ENCODE data around the gene KRT76. TPM values are rescaled to one million over a fixed set of nuclear protein-coding genes. Genes with fewer than 3 reads are reported as not detected.

Gene KRT76
- total and polyA plus RNA-seq, 5 experiments from 2014 or later = not detected

- no peaks in the 10 kb centered on the region for H3K9me3 Mint-ChIP-seq
- ATAC-seq (no peak), DNase-seq (no peak)
- POLR2A ChIA-PET = no interaction called here
- H3K27me3 Mint-ChIP-seq = peaks cover 0 to 10% (median 2%) of the 10 kb centered on the region in 5 donors
- no peak overlapping the region for H3K4me3 Mint-ChIP-seq
- no peaks in the 10 kb centered on the region for H3K4me1 Mint-ChIP-seq
- no peaks in the 10 kb centered on the region for H3K36me3 Mint-ChIP-seq
- no peak overlapping the region for H3K27ac Mint-ChIP-seq
Measured at GRCh38 chr12:52809166-52809565, 32.0 kb upstream of the KRT76 start.

- POLR2A ChIA-PET = no interaction called here
- no peaks in the 10 kb centered on the region for H3K36me3 Mint-ChIP-seq
- H3K27me3 Mint-ChIP-seq = peaks cover 0 to 10% (median 2%) of the 10 kb centered on the region in 5 donors
- H3K4me3 Mint-ChIP-seq = no peak overlapping the region
- DNase-seq (no peak), ATAC-seq (no peak)
- H3K4me1 Mint-ChIP-seq = no peaks in the 10 kb centered on the region
- peak overlapping the region in 1 of 10 donors; percentile 2 for H3K27ac Mint-ChIP-seq
- H3K9me3 Mint-ChIP-seq = no peaks in the 10 kb centered on the region
Measured at GRCh38 chr12:52808573-52809160, 31.5 kb upstream of the KRT76 start.

GRCh38 chr12:52807544-52808470 is 30.7 kb upstream of the KRT76 start:
- H3K36me3 Mint-ChIP-seq = no peaks in the 10 kb centered on the region
- POLR2A ChIA-PET = no interaction called here

GRCh38 chr12:52806821-52807543 is 29.8 kb upstream of the KRT76 start:
- POLR2A ChIA-PET = no interaction called here
- ATAC-seq = no peak
- H3K4me1 Mint-ChIP-seq = peaks cover 0 to 3% (median 0%) of the 10 kb centered on the region in 4 donors
- peaks cover 0 to 10% (median 2%) of the 10 kb centered on the region in 5 donors for H3K27me3 Mint-ChIP-seq
- no peaks in the 10 kb centered on the region for H3K9me3 Mint-ChIP-seq
- H3K4me3 Mint-ChIP-seq = no peak overlapping the region
- H3K27ac Mint-ChIP-seq = peak overlapping the region in 2 of 10 donors; percentile 41 to 70
- no peak for DNase-seq
- no peaks in the 10 kb centered on the region for H3K36me3 Mint-ChIP-seq

More at GRCh38 chr12:52807544-52808470, 30.7 kb upstream of the KRT76 start:
- Mint-ChIP-seq H3K4me1 (no peaks in the 10 kb centered on the region), H3K4me3 (no peak overlapping the region), H3K27ac (peak overlapping the region in 3 of 10 donors; percentile 53 to 83 (median 61)), H3K9me3 (no peaks in the 10 kb centered on the region), H3K27me3 (peaks cover 0 to 10% (median 2%) of the 10 kb centered on the region in 5 donors)
- DNase-seq (no peak), ATAC-seq (no peak)

- H3K27me3 Mint-ChIP-seq = peaks cover 0 to 10% (median 2%) of the 10 kb centered on the region in 5 donors
- H3K36me3 Mint-ChIP-seq = no peaks in the 10 kb centered on the region
- POLR2A ChIA-PET = no interaction called here
- no peak for ATAC-seq
- H3K4me1 Mint-ChIP-seq = peaks cover 0 to 6% (median 0%) of the 10 kb centered on the region in 4 donors
- peak overlapping the region in 3 of 10 donors; percentile 2 to 35 (median 2) for H3K27ac Mint-ChIP-seq
- no peak overlapping the region for H3K4me3 Mint-ChIP-seq
- DNase-seq = no peak
- no peaks in the 10 kb centered on the region for H3K9me3 Mint-ChIP-seq
Measured at GRCh38 chr12:52806169-52806811, 29.1 kb upstream of the KRT76 start.

GRCh38 chr12:52805739-52806138 is 28.6 kb upstream of the KRT76 start:
- POLR2A ChIA-PET = no interaction called here
- peaks cover 0 to 10% (median 2%) of the 10 kb centered on the region in 5 donors for H3K27me3 Mint-ChIP-seq
- no peak for ATAC-seq
- no peak overlapping the region for H3K4me3 Mint-ChIP-seq
- no peaks in the 10 kb centered on the region for H3K36me3 Mint-ChIP-seq
- no peaks in the 10 kb centered on the region for H3K9me3 Mint-ChIP-seq
- DNase-seq = no peak
- H3K4me1 Mint-ChIP-seq = peaks cover 0 to 6% (median 0%) of the 10 kb centered on the region in 4 donors
- peak overlapping the region in 1 of 10 donors; percentile 35 for H3K27ac Mint-ChIP-seq

- Mint-ChIP-seq H3K4me1 (peaks cover 0 to 6% (median 0%) of the 10 kb centered on the region in 4 donors), H3K27ac (peak overlapping the region in 2 of 10 donors; percentile 35 to 47), H3K27me3 (peaks cover 0 to 10% (median 2%) of the 10 kb centered on the region in 5 donors), H3K9me3 (no peaks in the 10 kb centered on the region), H3K36me3 (no peaks in the 10 kb centered on the region), H3K4me3 (no peak overlapping the region)
- POLR2A ChIA-PET = interaction anchor here (0.7 kb wide), 2 partner anchors 98 to 650 kb away, joined by 4 to 5 read pairs; no protein-coding TSS in a partner anchor
- ATAC-seq (no peak), DNase-seq (no peak)
Measured at GRCh38 chr12:52805000-52805399, 27.9 kb upstream of the KRT76 start.

GRCh38 chr12:52802442-52802841 is 25.3 kb upstream of the KRT76 start:
- Mint-ChIP-seq H3K9me3 (no peaks in the 10 kb centered on the region), H3K36me3 (no peaks in the 10 kb centered on the region), H3K27me3 (peaks cover 0 to 3% (median under 1%) of the 10 kb centered on the region in 5 donors), H3K4me1 (peaks cover 0 to 9% (median 0%) of the 10 kb centered on the region in 4 donors), H3K27ac (peak overlapping the region in 3 of 10 donors; percentile 21 to 49 (median 43)), H3K4me3 (no peak overlapping the region)
- POLR2A ChIA-PET = interaction anchor here (0.6 kb wide), 1 partner anchor 14 kb away, joined by 3 read pairs; no protein-coding TSS in a partner anchor
- DNase-seq = no peak
- ATAC-seq = no peak

GRCh38 chr12:52801773-52802172 is 24.6 kb upstream of the KRT76 start:
- no peaks in the 10 kb centered on the region for H3K9me3 Mint-ChIP-seq
- H3K27ac Mint-ChIP-seq = peak overlapping the region in 3 of 10 donors; percentile 22 to 48 (median 24)
- peaks cover 0 to 9% (median 0%) of the 10 kb centered on the region in 4 donors for H3K4me1 Mint-ChIP-seq
- H3K4me3 Mint-ChIP-seq = no peak overlapping the region
- no peak for ATAC-seq
- POLR2A ChIA-PET = interaction anchor here (0.6 kb wide), 1 partner anchor 13 kb away, joined by 3 read pairs; no protein-coding TSS in a partner anchor
- no peaks in the 10 kb centered on the region for H3K36me3 Mint-ChIP-seq
- DNase-seq = no peak
- peaks cover 0 to 3% (median 0%) of the 10 kb centered on the region in 5 donors for H3K27me3 Mint-ChIP-seq

- Mint-ChIP-seq H3K36me3 (no peaks in the 10 kb centered on the region), H3K4me1 (peaks cover 0 to 9% (median 0%) of the 10 kb centered on the region in 4 donors), H3K27ac (peak overlapping the region in 4 of 10 donors; percentile 4 to 75 (median 9)), H3K27me3 (peaks cover 0 to 3% (median 0%) of the 10 kb centered on the region in 5 donors), H3K4me3 (no peak overlapping the region), H3K9me3 (no peaks in the 10 kb centered on the region)
- POLR2A ChIA-PET = no interaction called here
- ATAC-seq (no peak), DNase-seq (no peak)
Measured at GRCh38 chr12:52800259-52800917, 23.2 kb upstream of the KRT76 start.

GRCh38 chr12:52799505-52800211 is 22.5 kb upstream of the KRT76 start:
- POLR2A ChIA-PET = no interaction called here
- H3K27ac Mint-ChIP-seq = peak overlapping the region in 2 of 10 donors; percentile 7 to 11
- no peak for DNase-seq
- H3K4me3 Mint-ChIP-seq = no peak overlapping the region
- H3K9me3 Mint-ChIP-seq = no peaks in the 10 kb centered on the region
- ATAC-seq = no peak
- peaks cover 0 to 9% (median 0%) of the 10 kb centered on the region in 4 donors for H3K4me1 Mint-ChIP-seq
- H3K27me3 Mint-ChIP-seq = peaks cover 0 to 3% (median 0%) of the 10 kb centered on the region in 5 donors
- no peaks in the 10 kb centered on the region for H3K36me3 Mint-ChIP-seq
